ENCODE results near the gene F13B. TPM values are rescaled to one million over a fixed set of nuclear protein-coding genes. Genes with fewer than 3 reads are reported as not detected.

The F13B gene
- total RNA-seq = not detected
- long read RNA-seq = 0 reads

GRCh38 chr1:197066719-197067456 lies at the start of gene F13B:
Gene F13B, minus strand, starts transcription at chr1:197067260. Its CDS starts 37 bp downstream, at chr1:197067223.
- H3K4me1 ChIP-seq = no peaks in the 10 kb centered on the region
- intact Hi-C loops (cut with micrococcal nuclease) = no loop called here
- H3K9me3 ChIP-seq (replicated peaks) = peaks cover 23% of the 10 kb centered on the region
- no peaks in the 10 kb centered on the region for H3K27me3 ChIP-seq (ENCODE audit: low read depth)
- H3K36me3 ChIP-seq = no peaks in the 10 kb centered on the region
- no peak for DNase-seq
- no peak within 1 kb of the TSS for H3K4me3 ChIP-seq
- no peak within 1 kb of the TSS for H3K27ac ChIP-seq (replicated peaks)
- no peak for TF ChIP-seq CTCF (IDR thresholded peaks at IDR 0.05; ENCODE audit: borderline replicate concordance)

- no peaks in the 10 kb centered on the region for H3K9me3 ChIP-seq (replicated peaks)
- TF ChIP-seq CTCF (IDR thresholded peaks at IDR 0.05; ENCODE audit: borderline replicate concordance) = no peak
- no peaks in the 10 kb centered on the region for H3K36me3 ChIP-seq
- no peaks in the 10 kb centered on the region for H3K4me1 ChIP-seq
- H3K27me3 ChIP-seq (ENCODE audit: low read depth) = no peaks in the 10 kb centered on the region
- intact Hi-C loops (cut with micrococcal nuclease) = no loop called here
- no peak overlapping the region for H3K27ac ChIP-seq (replicated peaks)
- no peak for DNase-seq
- H3K4me3 ChIP-seq = no peak overlapping the region
These were observed 49.1 kb upstream of the F13B start for GRCh38 chr1:197116156-197116555.

- DNase-seq = no peak
- Histone ChIP-seq H3K4me3 (no peak overlapping the region), H3K9me3 (replicated peaks) (no peaks in the 10 kb centered on the region), H3K27me3 (ENCODE audit: low read depth) (no peaks in the 10 kb centered on the region), H3K27ac (replicated peaks) (no peak overlapping the region), H3K36me3 (no peaks in the 10 kb centered on the region), H3K4me1 (no peaks in the 10 kb centered on the region)
- no peak for TF ChIP-seq CTCF (IDR thresholded peaks at IDR 0.05; ENCODE audit: borderline replicate concordance)
- intact Hi-C loops (cut with micrococcal nuclease) = no loop called here
These were observed 39.8 kb upstream of the F13B start for GRCh38 chr1:197106869-197107268.

- TF ChIP-seq CTCF (IDR thresholded peaks at IDR 0.05; ENCODE audit: borderline replicate concordance) = no peak
- intact Hi-C loops (cut with micrococcal nuclease) = no loop called here
- H3K36me3 ChIP-seq = no peaks in the 10 kb centered on the region
These were observed 36.2 kb upstream of the F13B start for GRCh38 chr1:197103300-197103699.

GRCh38 chr1:197101978-197102377 lies 34.9 kb upstream of the F13B start:
- Histone ChIP-seq H3K36me3 (no peaks in the 10 kb centered on the region), H3K4me1 (peaks cover 19% of the 10 kb centered on the region), H3K27ac (replicated peaks) (no peak overlapping the region), H3K4me3 (no peak overlapping the region), H3K9me3 (replicated peaks) (no peaks in the 10 kb centered on the region), H3K27me3 (ENCODE audit: low read depth) (no peaks in the 10 kb centered on the region)
- intact Hi-C loops (cut with micrococcal nuclease) = no loop called here
- TF ChIP-seq CTCF (IDR thresholded peaks at IDR 0.05; ENCODE audit: borderline replicate concordance) = no peak
- DNase-seq = no peak

More at GRCh38 chr1:197103300-197103699, 36.2 kb upstream of the F13B start:
- H3K27me3 ChIP-seq (ENCODE audit: low read depth) = no peaks in the 10 kb centered on the region
- peaks cover 15% of the 10 kb centered on the region for H3K4me1 ChIP-seq
- no peak for DNase-seq
- no peaks in the 10 kb centered on the region for H3K9me3 ChIP-seq (replicated peaks)
- H3K4me3 ChIP-seq = no peak overlapping the region
- H3K27ac ChIP-seq (replicated peaks) = no peak overlapping the region
